PC-9 (cell line): ENCODE data around the gene LEFTY1. TPM values are rescaled to one million over a fixed set of nuclear protein-coding genes. Genes with fewer than 3 reads are reported as not detected.

Source experiments
- BruUV-seq: library from RNA; stranded (reverse); fragments of 400-500 nt; replicated peaks from 2 replicates; lab custom pipeline; 2021; lab: Mats Ljungman, UMichigan
- CTCF ChIA-PET: fragments of 300-600 bp; sonication (Branson Sonifier 250); formaldehyde crosslinking; loops from one replicate; lab custom pipeline; 2022; ENCODE audit warnings: antibody characterized with exemption; lab: Charles Lee
- POLR2A ChIA-PET: fragments of 300-600 bp; sonication (Branson Sonifier 250); formaldehyde crosslinking; loops from one replicate; lab custom pipeline; 2022; ENCODE audit warnings: antibody characterized with exemption; ENCODE audit not compliant: unreplicated experiment; lab: Charles Lee
- DNase-seq, 2 experiments: peaks; one replicate each; pipeline versions ENCODE4 v3.0.0 to v3.0.0-alpha.2; 2015 to 2022; ENCODE audit warnings: mixed read lengths in 1 of 2
- H2AFZ ChIP-seq: fragments of 200-600 bp; sonication (generic); 2 replicates; pipeline ENCODE4 v1.8.1; 2017; ENCODE audit warnings: antibody characterized with exemption
- H3F3A ChIP-seq: fragments of 200-600 bp; sonication (generic); 2 replicates; pipeline ENCODE4 v1.8.1; 2017; ENCODE audit warnings: antibody characterized with exemption, mild to moderate bottlenecking, low read depth; ENCODE audit not compliant: insufficient read depth
- H3K27ac ChIP-seq: fragments of 200-600 bp; sonication (generic); 2 replicates; pipeline ENCODE4 v1.6.1; 2016; ENCODE audit warnings: mixed run types
- H3K27me3 ChIP-seq: fragments of 200-600 bp; sonication (generic); 2 replicates; pipeline ENCODE4 v1.6.1; 2016; ENCODE audit warnings: low read depth, mixed run types; ENCODE audit not compliant: insufficient read depth
- H3K36me3 ChIP-seq: fragments of 200-600 bp; sonication (generic); 2 replicates; pipeline ENCODE4 v1.6.1; 2016; ENCODE audit warnings: low read depth, mixed run types
- H3K4me1 ChIP-seq: fragments of 200-600 bp; sonication (generic); replicated peaks from 2 replicates; pipeline ENCODE4 v1.6.1; 2016; ENCODE audit warnings: mixed run types; ENCODE audit not compliant: insufficient read depth
- H3K4me2 ChIP-seq: fragments of 200-600 bp; sonication (generic); 2 replicates; pipeline ENCODE4 v1.6.1; 2017; ENCODE audit warnings: mixed run types
- H3K4me3 ChIP-seq: fragments of 200-600 bp; sonication (generic); 2 replicates; pipeline ENCODE4 v1.6.1; 2016; ENCODE audit warnings: mixed run types
- H3K79me2 ChIP-seq: fragments of 200-600 bp; sonication (generic); 2 replicates; pipeline ENCODE4 v1.6.1; 2017; ENCODE audit warnings: low read depth, mixed run types
- H3K9me2 ChIP-seq: fragments of 200-600 bp; sonication (generic); 2 replicates; pipeline ENCODE4 v1.8.1; 2017; ENCODE audit warnings: mild to moderate bottlenecking; ENCODE audit not compliant: insufficient read depth
- H3K9me3 ChIP-seq: fragments of 200-600 bp; sonication (generic); 2 replicates; pipeline ENCODE4 v1.8.1; 2016; ENCODE audit warnings: low read depth; ENCODE audit not compliant: insufficient read depth
- H4K20me1 ChIP-seq: fragments of 200-600 bp; sonication (generic); 2 replicates; pipeline ENCODE4 v1.8.1; 2017; ENCODE audit not compliant: insufficient read depth
- CTCF ChIP-seq: fragments of 200-600 bp; sonication (generic); conservative IDR thresholded peaks from 2 replicates; pipeline ENCODE4 v1.6.1; 2017; ENCODE audit warnings: mixed run types, antibody characterized with exemption, mild to moderate bottlenecking, moderate library complexity
- EZH2 ChIP-seq: fragments of 200-600 bp; sonication (generic); IDR thresholded peaks from 2 replicates; pipeline ENCODE4 v1.8.0; 2017; ENCODE audit warnings: antibody characterized with exemption, low read depth
- intact Hi-C: fragments of 100-400 bp; cut with micrococcal nuclease; formaldehyde crosslinking; loops from one replicate; pipeline ENCODE4 v1.10.0; 2022; ENCODE audit not compliant: unreplicated experiment
- total RNA-seq: library from RNA; stranded (reverse); gene quantifications from 2 replicates; pipeline ENCODE4 v1.2.3, GENCODE V29; 2021

LEFTY1 gene
- total RNA-seq, 1 experiment from 2014 or later, result not detected

DNA sequence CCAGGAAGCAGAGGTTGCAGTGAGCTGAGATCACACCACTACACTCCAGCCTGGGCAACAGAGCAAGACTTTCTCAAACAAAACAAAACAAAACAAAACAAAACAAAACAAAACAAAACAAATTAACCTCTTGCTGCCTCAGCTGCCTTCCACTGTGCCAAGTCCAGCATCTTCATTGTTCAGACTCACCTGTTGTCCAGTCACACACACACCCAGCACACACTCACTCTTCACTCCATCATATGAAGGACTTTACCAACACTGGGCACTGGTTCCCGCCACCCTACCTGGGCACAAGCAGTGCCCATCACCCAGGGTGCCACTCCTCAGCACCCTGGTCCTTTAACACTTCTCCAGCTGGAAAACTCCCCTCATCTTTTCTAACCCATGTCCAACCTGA lies 20.5 kb upstream of the LEFTY1 start:
- ChIA-PET CTCF (no interaction called here), POLR2A (no interaction called here)
- no peaks in the 10 kb centered on the region for H3K4me1 ChIP-seq
- H3K27ac ChIP-seq, result no peak overlapping the region
- no peaks in the 10 kb centered on the region for H3K27me3 ChIP-seq
- intact Hi-C loops, result no loop called here
- DNase-seq, result no peak
- H3K9me3 ChIP-seq, result no peaks in the 10 kb centered on the region
- H4K20me1 ChIP-seq, result no peaks in the 10 kb centered on the region
- no peaks in the 10 kb centered on the region for H3F3A ChIP-seq
- no peak overlapping the region for H3K4me3 ChIP-seq
- no peak overlapping the region for H3K4me2 ChIP-seq
- no peak overlapping the region for H2AFZ ChIP-seq
- no peaks in the 10 kb centered on the region for H3K9me2 ChIP-seq
- TF ChIP-seq CTCF (no peak), EZH2 (no peak)
- H3K36me3 ChIP-seq, result no peaks in the 10 kb centered on the region
- H3K79me2 ChIP-seq, result no peaks in the 10 kb centered on the region
- BruUV-seq, result no TSS peak

GRCh38 chr1:225908773-225909172 lies 19.8 kb upstream of the LEFTY1 start:
- Histone ChIP-seq H3K4me1 (no peaks in the 10 kb centered on the region), H3K36me3 (no peaks in the 10 kb centered on the region), H3F3A (no peaks in the 10 kb centered on the region), H3K27me3 (no peaks in the 10 kb centered on the region), H3K27ac (no peak overlapping the region), H3K4me3 (no peak overlapping the region), H3K9me2 (no peaks in the 10 kb centered on the region), H2AFZ (no peak overlapping the region), H3K4me2 (no peak overlapping the region), H3K9me3 (no peaks in the 10 kb centered on the region), H3K79me2 (no peaks in the 10 kb centered on the region), H4K20me1 (no peaks in the 10 kb centered on the region)
- intact Hi-C loops, result no loop called here
- BruUV-seq, result no TSS peak
- ChIA-PET CTCF (no interaction called here), POLR2A (no interaction called here)
- TF ChIP-seq EZH2, result no peak
- DNase-seq, result no peak

- H4K20me1 ChIP-seq, result no peaks in the 10 kb centered on the region
- no peaks in the 10 kb centered on the region for H3F3A ChIP-seq
- H3K9me3 ChIP-seq, result no peaks in the 10 kb centered on the region
- no peaks in the 10 kb centered on the region for H3K4me1 ChIP-seq
- H3K27me3 ChIP-seq, result no peaks in the 10 kb centered on the region
- H3K4me2 ChIP-seq, result no peak overlapping the region
- H2AFZ ChIP-seq, result no peak overlapping the region
- CTCF ChIA-PET, result no interaction called here
- H3K4me3 ChIP-seq, result no peak overlapping the region
- no peak for DNase-seq
- H3K36me3 ChIP-seq, result no peaks in the 10 kb centered on the region
- H3K9me2 ChIP-seq, result no peaks in the 10 kb centered on the region
- H3K79me2 ChIP-seq, result no peaks in the 10 kb centered on the region
- TF ChIP-seq CTCF (no peak), EZH2 (no peak)
- POLR2A ChIA-PET, result no interaction called here
- no peak overlapping the region for H3K27ac ChIP-seq
- intact Hi-C loops, result no loop called here
- BruUV-seq, result no TSS peak
Measured at GRCh38 chr1:225908013-225908640, 19.2 kb upstream of the LEFTY1 start.

- H3K9me2 ChIP-seq, result no peaks in the 10 kb centered on the region
- intact Hi-C loops, result no loop called here
- no peaks in the 10 kb centered on the region for H3K4me1 ChIP-seq
- DNase-seq, result no peak
- no TSS peak for BruUV-seq
- H3F3A ChIP-seq, result no peaks in the 10 kb centered on the region
- H3K27ac ChIP-seq, result no peak overlapping the region
- no peak overlapping the region for H3K4me3 ChIP-seq
- no peaks in the 10 kb centered on the region for H3K36me3 ChIP-seq
- no peaks in the 10 kb centered on the region for H3K9me3 ChIP-seq
- CTCF ChIA-PET, result no interaction called here
- H3K4me2 ChIP-seq, result no peak overlapping the region
- TF ChIP-seq CTCF (no peak), EZH2 (no peak)
- no peaks in the 10 kb centered on the region for H4K20me1 ChIP-seq
- no peaks in the 10 kb centered on the region for H3K79me2 ChIP-seq
- H2AFZ ChIP-seq, result no peak overlapping the region
- POLR2A ChIA-PET, result no interaction called here
- H3K27me3 ChIP-seq, result no peaks in the 10 kb centered on the region
Measured at GRCh38 chr1:225907341-225907740, 18.4 kb upstream of the LEFTY1 start.
